ENCODE results near the gene NLK. TPM values are rescaled to one million over a fixed set of nuclear protein-coding genes. Genes with fewer than 3 reads are reported as not detected.

NLK gene
- total RNA-seq, 2 experiments from 2014 or later: 8.7 to 8.8 TPM

Other genes with a start within 250 kb of the NLK start
- gene NOS2, start 242.1 kb upstream of the NLK start, total RNA-seq: under 1 TPM; 0.05 to 0.07 TPM
- 1 to 10 TPM; 5.3 to 6.9 TPM for gene LYRM9, start 149.3 kb upstream of the NLK start, total RNA-seq

All from activated naive CD4-positive, alpha-beta T cell treated with anti-CD3 and anti-CD28 coated beads for 36 hours (primary cell).